ENCODE data around the gene ADAMTS17. TPM values are rescaled to one million over a fixed set of nuclear protein-coding genes. Genes with fewer than 3 reads are reported as not detected.
A peak's percentile ranks its signal among the peaks of the same experiment; 100 is the strongest.

The ADAMTS17 gene
- total RNA-seq, 1 donor from 2014 or later, result 1.5 TPM

DNA sequence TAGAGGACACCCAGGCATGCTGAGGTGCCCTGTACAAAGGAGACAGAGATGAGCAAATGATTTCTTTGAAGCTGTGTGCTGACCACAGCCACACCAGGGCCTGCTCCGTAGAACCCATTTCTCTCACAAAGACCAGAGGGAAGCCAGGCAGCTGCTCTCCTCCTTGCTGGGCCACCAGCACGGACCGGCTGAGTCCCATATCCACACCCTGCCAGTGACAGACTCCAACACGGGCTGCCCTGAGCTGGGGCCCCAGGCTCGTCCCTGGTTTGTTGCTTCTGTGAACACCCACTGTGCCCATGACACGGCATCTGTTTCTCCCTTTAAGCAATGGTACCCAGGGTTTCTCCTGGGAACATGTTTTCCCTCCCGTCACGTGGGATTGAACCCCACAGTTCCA is 284.5 kb downstream of the ADAMTS17 start:
- no peaks in the 10 kb centered on the region for H3K36me3 Mint-ChIP-seq (ENCODE audit: unreplicated experiment)
- peaks cover 19% of the 10 kb centered on the region for H3K27me3 Mint-ChIP-seq (ENCODE audit: unreplicated experiment)
- DNase-seq (ENCODE audit: extremely low spot score, unreplicated experiment), result no peak
- peaks cover 7% of the 10 kb centered on the region for H3K4me1 Mint-ChIP-seq (ENCODE audit: unreplicated experiment)
- no peak overlapping the region for H3K4me3 Mint-ChIP-seq (ENCODE audit: unreplicated experiment)
- TF ChIP-seq, protein P1, sequence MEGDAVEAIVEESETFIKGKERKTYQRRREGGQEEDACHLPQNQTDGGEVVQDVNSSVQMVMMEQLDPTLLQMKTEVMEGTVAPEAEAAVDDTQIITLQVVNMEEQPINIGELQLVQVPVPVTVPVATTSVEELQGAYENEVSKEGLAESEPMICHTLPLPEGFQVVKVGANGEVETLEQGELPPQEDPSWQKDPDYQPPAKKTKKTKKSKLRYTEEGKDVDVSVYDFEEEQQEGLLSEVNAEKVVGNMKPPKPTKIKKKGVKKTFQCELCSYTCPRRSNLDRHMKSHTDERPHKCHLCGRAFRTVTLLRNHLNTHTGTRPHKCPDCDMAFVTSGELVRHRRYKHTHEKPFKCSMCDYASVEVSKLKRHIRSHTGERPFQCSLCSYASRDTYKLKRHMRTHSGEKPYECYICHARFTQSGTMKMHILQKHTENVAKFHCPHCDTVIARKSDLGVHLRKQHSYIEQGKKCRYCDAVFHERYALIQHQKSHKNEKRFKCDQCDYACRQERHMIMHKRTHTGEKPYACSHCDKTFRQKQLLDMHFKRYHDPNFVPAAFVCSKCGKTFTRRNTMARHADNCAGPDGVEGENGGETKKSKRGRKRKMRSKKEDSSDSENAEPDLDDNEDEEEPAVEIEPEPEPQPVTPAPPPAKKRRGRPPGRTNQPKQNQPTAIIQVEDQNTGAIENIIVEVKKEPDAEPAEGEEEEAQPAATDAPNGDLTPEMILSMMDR (IDR thresholded peaks at IDR 0.05), result no peak
- H3K9me3 Mint-ChIP-seq (ENCODE audit: unreplicated experiment), result no peaks in the 10 kb centered on the region
- no peak overlapping the region for H3K27ac Mint-ChIP-seq (ENCODE audit: unreplicated experiment)

DNA sequence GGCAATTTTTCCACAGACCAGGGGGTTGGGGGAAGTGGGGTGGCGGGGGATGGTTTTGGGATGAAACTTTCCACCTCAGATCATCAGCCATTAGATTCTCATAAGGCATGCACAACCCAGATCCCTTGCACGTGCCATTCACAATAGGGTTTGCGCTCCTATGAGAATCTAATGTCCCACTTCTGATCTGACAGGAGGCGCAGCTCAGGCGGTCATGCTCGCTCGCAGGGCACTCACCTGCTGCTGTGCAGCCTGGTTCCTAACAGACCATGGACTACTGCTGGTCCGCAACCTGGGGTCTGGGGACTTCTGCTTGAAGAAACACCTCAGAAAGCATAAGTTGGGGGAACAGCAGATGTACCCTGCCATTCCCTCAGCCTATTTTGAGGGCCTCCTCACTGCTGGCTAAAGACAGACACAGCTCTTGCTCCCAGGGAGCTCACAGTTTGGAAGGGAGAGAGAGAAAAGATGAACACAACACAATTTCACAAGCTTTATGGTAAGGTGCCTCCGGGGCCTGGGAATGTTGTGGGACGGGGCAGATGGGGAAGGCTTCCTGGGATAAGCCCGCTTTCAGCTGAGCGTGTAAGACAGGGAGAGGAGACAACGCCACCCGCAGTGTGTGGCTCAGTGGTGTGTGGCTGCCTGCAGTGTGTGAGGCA is 285.2 kb downstream of the ADAMTS17 start:
- Mint-ChIP-seq H3K4me3 (ENCODE audit: unreplicated experiment) (no peak overlapping the region), H3K27ac (ENCODE audit: unreplicated experiment) (no peak overlapping the region), H3K4me1 (ENCODE audit: unreplicated experiment) (peaks cover 7% of the 10 kb centered on the region), H3K36me3 (ENCODE audit: unreplicated experiment) (no peaks in the 10 kb centered on the region), H3K27me3 (ENCODE audit: unreplicated experiment) (peaks cover 24% of the 10 kb centered on the region), H3K9me3 (ENCODE audit: unreplicated experiment) (no peaks in the 10 kb centered on the region)
- peak; percentile 65 for DNase-seq (ENCODE audit: extremely low spot score, unreplicated experiment)
- TF ChIP-seq, protein P1 (IDR thresholded peaks at IDR 0.05), result no peak

DNA sequence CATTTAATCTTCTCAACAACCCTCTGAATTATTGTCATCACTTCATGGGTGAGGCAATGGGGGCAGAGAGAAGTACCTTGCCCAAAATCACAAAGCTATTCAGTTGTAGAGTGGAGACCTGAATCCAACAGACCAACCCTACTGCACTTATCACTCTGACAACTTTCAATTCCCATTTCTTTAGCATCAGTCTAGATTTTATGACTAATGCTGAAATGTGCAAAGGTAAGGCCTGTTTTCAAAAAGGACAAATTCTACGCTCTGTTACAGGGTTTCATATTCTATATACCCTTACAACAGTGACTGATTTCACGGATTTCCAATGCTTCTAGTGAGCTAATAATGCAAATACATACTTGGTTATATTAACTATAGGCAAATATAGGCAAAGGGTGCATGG is 286.0 kb downstream of the ADAMTS17 start:
- DNase-seq (ENCODE audit: extremely low spot score, unreplicated experiment), result no peak
- no peaks in the 10 kb centered on the region for H3K9me3 Mint-ChIP-seq (ENCODE audit: unreplicated experiment)
- H3K36me3 Mint-ChIP-seq (ENCODE audit: unreplicated experiment), result no peaks in the 10 kb centered on the region
- peaks cover 7% of the 10 kb centered on the region for H3K4me1 Mint-ChIP-seq (ENCODE audit: unreplicated experiment)
- H3K27me3 Mint-ChIP-seq (ENCODE audit: unreplicated experiment), result peaks cover 30% of the 10 kb centered on the region
- H3K27ac Mint-ChIP-seq (ENCODE audit: unreplicated experiment), result no peak overlapping the region
- TF ChIP-seq, protein P1 (IDR thresholded peaks at IDR 0.05), result no peak
- no peak overlapping the region for H3K4me3 Mint-ChIP-seq (ENCODE audit: unreplicated experiment)

DNA sequence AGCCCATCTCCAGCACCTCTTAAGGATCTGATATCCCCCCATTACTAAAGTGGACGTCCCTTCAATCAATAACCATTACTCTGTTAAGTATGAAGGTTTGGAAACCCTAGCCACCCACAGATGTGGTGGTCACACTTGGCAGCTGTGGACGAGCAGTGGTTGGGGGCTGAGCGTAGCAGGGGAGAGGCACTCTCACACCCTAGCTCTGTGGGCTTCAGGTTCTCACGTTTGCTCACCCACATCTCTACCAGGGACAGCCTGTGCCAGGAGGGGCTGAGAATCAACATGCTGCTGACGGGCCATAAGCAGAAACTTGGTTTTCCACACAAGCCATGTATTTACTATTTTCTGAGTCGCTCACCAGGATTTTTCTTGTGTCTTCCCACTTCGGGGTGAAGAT is 287.2 kb downstream of the ADAMTS17 start:
- no peaks in the 10 kb centered on the region for H3K36me3 Mint-ChIP-seq (ENCODE audit: unreplicated experiment)
- peak; percentile 40 for DNase-seq (ENCODE audit: extremely low spot score, unreplicated experiment)
- no peak overlapping the region for H3K27ac Mint-ChIP-seq (ENCODE audit: unreplicated experiment)
- H3K4me3 Mint-ChIP-seq (ENCODE audit: unreplicated experiment), result no peak overlapping the region
- no peaks in the 10 kb centered on the region for H3K9me3 Mint-ChIP-seq (ENCODE audit: unreplicated experiment)
- no peaks in the 10 kb centered on the region for H3K4me1 Mint-ChIP-seq (ENCODE audit: unreplicated experiment)
- TF ChIP-seq, protein P1 (IDR thresholded peaks at IDR 0.05), result no peak
- H3K27me3 Mint-ChIP-seq (ENCODE audit: unreplicated experiment), result peaks cover 32% of the 10 kb centered on the region

DNA sequence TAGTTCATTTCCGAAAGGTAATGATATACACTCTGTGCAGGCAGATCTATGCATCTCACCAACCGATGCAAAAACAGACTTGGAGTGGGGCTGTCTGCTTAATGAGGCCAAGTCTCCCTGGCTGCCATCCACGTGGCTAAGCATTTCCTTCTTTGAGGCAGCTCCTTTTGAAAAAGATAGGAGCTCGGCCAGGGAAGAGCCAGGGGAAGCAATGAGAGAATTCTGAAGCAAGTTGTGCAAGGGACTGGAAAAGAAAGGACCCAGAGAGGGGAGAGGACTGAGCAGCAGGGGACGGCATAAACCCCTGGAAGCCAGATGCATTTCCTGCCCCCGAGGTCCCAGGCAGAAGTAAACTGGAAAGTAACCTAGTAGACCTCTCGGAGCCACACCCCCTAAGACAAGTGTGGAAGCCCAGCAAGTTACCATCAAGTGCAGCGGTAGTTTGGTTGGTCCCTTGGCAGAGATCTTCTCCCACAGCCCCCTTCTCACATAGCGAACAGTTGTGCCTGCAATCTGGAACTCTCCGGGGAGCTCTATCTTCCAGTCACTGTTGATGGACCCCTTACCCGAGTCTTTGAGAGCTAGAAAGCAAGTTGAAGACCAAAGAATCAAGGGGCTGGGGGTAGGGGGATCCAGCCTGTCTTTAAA is 288.2 kb downstream of the ADAMTS17 start:
- Mint-ChIP-seq H3K9me3 (ENCODE audit: unreplicated experiment) (no peaks in the 10 kb centered on the region), H3K36me3 (ENCODE audit: unreplicated experiment) (no peaks in the 10 kb centered on the region)
- DNase-seq (ENCODE audit: extremely low spot score, unreplicated experiment), result peak; percentile 69

More for the DNA sequence above, 288.2 kb downstream of the ADAMTS17 start:
- no peak overlapping the region for H3K27ac Mint-ChIP-seq (ENCODE audit: unreplicated experiment)
- no peaks in the 10 kb centered on the region for H3K4me1 Mint-ChIP-seq (ENCODE audit: unreplicated experiment)
- peaks cover 30% of the 10 kb centered on the region for H3K27me3 Mint-ChIP-seq (ENCODE audit: unreplicated experiment)
- TF ChIP-seq, protein P1 (IDR thresholded peaks at IDR 0.05), result no peak
- H3K4me3 Mint-ChIP-seq (ENCODE audit: unreplicated experiment), result no peak overlapping the region

Measured in osteocyte (in vitro differentiated cells).